ENCODE measurements around the gene CFAP73. TPM values are rescaled to one million over a fixed set of nuclear protein-coding genes. Genes with fewer than 3 reads are reported as not detected.

CFAP73 gene
- total RNA-seq, 2 donors from 2014 or later = 0.57 TPM; not detected in 1

DNA sequence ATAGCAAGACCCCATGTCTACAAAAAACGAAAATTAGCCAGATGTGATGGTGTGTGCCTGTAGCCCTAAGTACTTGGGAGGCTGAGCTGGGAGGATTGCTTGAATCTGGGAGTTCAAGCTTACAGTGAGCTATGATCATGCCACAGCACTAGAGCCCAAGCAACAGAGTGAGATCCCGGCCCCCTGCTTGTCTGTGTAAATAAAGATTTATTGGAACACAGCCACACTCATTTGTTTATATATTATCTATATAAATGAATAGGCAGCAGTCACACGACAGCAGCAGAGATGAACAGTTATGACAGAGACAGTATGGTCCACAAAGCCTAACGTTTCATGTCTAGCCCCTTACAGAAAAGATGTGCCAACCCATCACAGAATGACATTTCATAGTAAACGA lies 20.9 kb downstream of the CFAP73 start:
- H3K27ac ChIP-seq = no peak overlapping the region
- intact Hi-C loops (cut with DNase I) = loop anchor here (5.0 kb wide), 1 partner anchor 123 kb away; no protein-coding TSS in a partner anchor
- H3K4me3 ChIP-seq = no peak overlapping the region
- no peak for DNase-seq (ENCODE audit: low spot score)
- TF ChIP-seq POLR2A (IDR thresholded peaks at IDR 0.05) (no peak), POLR2AphosphoS5 (IDR thresholded peaks at IDR 0.05) (no peak), CTCF (IDR thresholded peaks at IDR 0.05) (no peak)
- H3K36me3 ChIP-seq = peaks cover 28 to 42% of the 10 kb centered on the region in 2 donors
- 86% methylated on average over 5 of the region's 5 CpGs for WGBS
- no peaks in the 10 kb centered on the region for H3K9me3 ChIP-seq
- no peaks in the 10 kb centered on the region for H3K4me1 ChIP-seq (replicated peaks)
- no peaks in the 10 kb centered on the region for H3K27me3 ChIP-seq (replicated peaks; ENCODE audit: insufficient read depth)

DNA sequence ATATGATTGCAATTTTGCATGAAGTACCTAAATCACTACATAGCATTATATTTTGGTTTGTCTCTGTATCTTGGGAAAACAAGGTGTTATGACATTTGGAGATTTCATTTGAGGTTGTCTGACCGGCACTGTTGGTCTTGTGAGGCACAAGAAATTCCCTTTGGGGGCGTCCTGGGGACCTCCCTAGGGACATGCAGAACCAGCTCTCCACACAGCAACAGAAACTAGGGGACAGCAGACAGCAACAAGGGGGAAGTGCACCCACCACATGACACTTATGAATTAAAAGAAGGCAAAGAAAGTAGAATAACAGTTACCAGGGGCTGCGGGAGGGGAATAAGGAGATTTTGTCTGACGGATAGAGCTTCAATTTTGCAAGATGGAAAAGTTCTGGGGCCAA lies 21.4 kb downstream of the CFAP73 start:
- no peaks in the 10 kb centered on the region for H3K9me3 ChIP-seq
- no peak overlapping the region for H3K4me3 ChIP-seq
- no peak overlapping the region for H3K27ac ChIP-seq
- TF ChIP-seq POLR2A (IDR thresholded peaks at IDR 0.05) (no peak), CTCF (IDR thresholded peaks at IDR 0.05) (no peak), POLR2AphosphoS5 (IDR thresholded peaks at IDR 0.05) (no peak)
- no peaks in the 10 kb centered on the region for H3K27me3 ChIP-seq (replicated peaks; ENCODE audit: insufficient read depth)
- DNase-seq (ENCODE audit: low spot score) = no peak
- no peaks in the 10 kb centered on the region for H3K4me1 ChIP-seq (replicated peaks)
- intact Hi-C loops (cut with DNase I) = loop anchor here (5.0 kb wide), 1 partner anchor 124 kb away; no protein-coding TSS in a partner anchor
- peaks cover 28 to 38% of the 10 kb centered on the region in 2 donors for H3K36me3 ChIP-seq
- 89% methylated on average over 4 of the region's 4 CpGs for WGBS

GRCh38 chr12:113171543-113171942 lies 22.0 kb downstream of the CFAP73 start:
- H3K27ac ChIP-seq = no peak overlapping the region
- H3K4me3 ChIP-seq = no peak overlapping the region
- no peak for TF ChIP-seq POLR2A (IDR thresholded peaks at IDR 0.05)
- TF ChIP-seq POLR2AphosphoS5 (IDR thresholded peaks at IDR 0.05) = no peak
- no peak for TF ChIP-seq CTCF (IDR thresholded peaks at IDR 0.05)
- no peak for DNase-seq (ENCODE audit: low spot score)
- intact Hi-C loops (cut with DNase I) = loop anchor here (5.0 kb wide), 1 partner anchor 124 kb away; no protein-coding TSS in a partner anchor
- H3K36me3 ChIP-seq = peaks cover 28 to 32% of the 10 kb centered on the region in 2 donors
- H3K9me3 ChIP-seq = no peaks in the 10 kb centered on the region
- 92% methylated on average over 9 of the region's 9 CpGs for WGBS
- H3K27me3 ChIP-seq (replicated peaks; ENCODE audit: insufficient read depth) = no peaks in the 10 kb centered on the region
- H3K4me1 ChIP-seq (replicated peaks) = no peaks in the 10 kb centered on the region

DNA sequence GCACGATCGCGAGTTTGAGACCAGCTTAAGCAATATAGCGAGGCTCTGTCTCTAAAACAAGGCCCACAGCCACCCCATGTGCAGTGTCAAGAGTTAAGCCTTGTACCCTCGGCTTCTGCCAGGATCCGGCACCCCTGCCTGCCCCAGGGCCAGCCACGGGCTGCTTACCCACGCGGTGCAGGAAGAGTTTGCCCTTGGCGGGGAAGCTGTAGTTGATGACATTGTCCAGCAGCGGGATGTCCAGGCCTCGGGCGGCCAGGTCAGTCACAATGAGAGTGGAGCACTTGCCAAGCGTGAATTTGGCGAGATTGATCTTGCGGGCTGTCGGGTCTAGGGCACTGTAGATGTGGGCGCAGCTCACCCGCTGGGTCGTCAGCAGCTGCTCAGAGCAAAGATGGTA lies 22.7 kb downstream of the CFAP73 start:
- intact Hi-C loops (cut with DNase I) = loop anchor here (5.0 kb wide), 1 partner anchor 125 kb away; no protein-coding TSS in a partner anchor
- Histone ChIP-seq H3K27me3 (replicated peaks; ENCODE audit: insufficient read depth) (no peaks in the 10 kb centered on the region), H3K36me3 (peaks cover 29 to 35% of the 10 kb centered on the region in 2 donors)

More for the DNA sequence above, 22.7 kb downstream of the CFAP73 start:
- 95% methylated on average over 20 of the region's 20 CpGs for WGBS
- H3K27ac ChIP-seq = no peak overlapping the region
- H3K9me3 ChIP-seq = no peaks in the 10 kb centered on the region
- TF ChIP-seq POLR2AphosphoS5 (IDR thresholded peaks at IDR 0.05) = no peak
- no peak for TF ChIP-seq POLR2A (IDR thresholded peaks at IDR 0.05)
- no peak for TF ChIP-seq CTCF (IDR thresholded peaks at IDR 0.05)
- no peaks in the 10 kb centered on the region for H3K4me1 ChIP-seq (replicated peaks)
- DNase-seq (ENCODE audit: low spot score) = no peak
- H3K4me3 ChIP-seq = no peak overlapping the region
